ENCODE results near the gene NCAPD3. TPM values are rescaled to one million over a fixed set of nuclear protein-coding genes. Genes with fewer than 3 reads are reported as not detected.

NCAPD3 gene
- total and polyA plus RNA-seq, 9 donors: 11.1 to 19.9 (median 15.4) TPM

DNA sequence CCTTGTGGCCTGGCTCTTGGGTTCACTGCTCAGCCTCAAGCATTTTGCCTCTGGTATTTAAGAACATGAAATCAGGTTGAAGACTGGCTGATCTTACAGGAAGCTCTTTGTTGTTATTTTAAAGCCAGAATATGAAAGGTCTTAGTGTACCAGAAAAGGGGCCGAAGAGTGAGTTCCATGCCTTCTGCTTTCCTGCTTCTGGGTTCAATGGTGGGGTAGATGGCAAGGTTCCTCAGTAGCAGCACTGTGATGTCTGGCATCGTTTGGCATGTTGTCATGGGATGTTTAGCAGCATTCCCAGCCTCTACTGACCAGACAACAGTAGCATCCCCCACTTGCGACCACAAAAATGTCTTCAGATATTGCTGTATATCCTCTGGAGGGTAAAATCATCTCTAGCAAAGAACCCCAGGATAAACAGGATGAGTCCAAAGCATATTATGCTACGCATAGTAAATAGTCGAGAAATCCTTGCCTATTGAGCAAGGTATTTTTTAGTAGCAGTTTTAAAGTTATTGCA, 3.1 kb upstream of the NCAPD3 start:
- Histone ChIP-seq H3K36me3 (ENCODE audit: control insufficient read depth, insufficient read depth, low read length) (peaks cover 5% of the 10 kb centered on the region), H3K4me3 (ENCODE audit: low read length) (no peak overlapping the region), H3K27ac (ENCODE audit: low read length) (no peak overlapping the region), H3K4me1 (ENCODE audit: control insufficient read depth, insufficient read depth, low read length) (peaks cover 19% of the 10 kb centered on the region), H3K27me3 (ENCODE audit: control insufficient read depth, insufficient read depth, low read length) (no peaks in the 10 kb centered on the region), H3K9me3 (replicated peaks; ENCODE audit: control insufficient read depth, low read depth, low read length) (no peaks in the 10 kb centered on the region)
- no peak for DNase-seq
- 83% methylated on average over 1 of the region's 5 CpGs for WGBS (ENCODE audit: insufficient coverage)

DNA sequence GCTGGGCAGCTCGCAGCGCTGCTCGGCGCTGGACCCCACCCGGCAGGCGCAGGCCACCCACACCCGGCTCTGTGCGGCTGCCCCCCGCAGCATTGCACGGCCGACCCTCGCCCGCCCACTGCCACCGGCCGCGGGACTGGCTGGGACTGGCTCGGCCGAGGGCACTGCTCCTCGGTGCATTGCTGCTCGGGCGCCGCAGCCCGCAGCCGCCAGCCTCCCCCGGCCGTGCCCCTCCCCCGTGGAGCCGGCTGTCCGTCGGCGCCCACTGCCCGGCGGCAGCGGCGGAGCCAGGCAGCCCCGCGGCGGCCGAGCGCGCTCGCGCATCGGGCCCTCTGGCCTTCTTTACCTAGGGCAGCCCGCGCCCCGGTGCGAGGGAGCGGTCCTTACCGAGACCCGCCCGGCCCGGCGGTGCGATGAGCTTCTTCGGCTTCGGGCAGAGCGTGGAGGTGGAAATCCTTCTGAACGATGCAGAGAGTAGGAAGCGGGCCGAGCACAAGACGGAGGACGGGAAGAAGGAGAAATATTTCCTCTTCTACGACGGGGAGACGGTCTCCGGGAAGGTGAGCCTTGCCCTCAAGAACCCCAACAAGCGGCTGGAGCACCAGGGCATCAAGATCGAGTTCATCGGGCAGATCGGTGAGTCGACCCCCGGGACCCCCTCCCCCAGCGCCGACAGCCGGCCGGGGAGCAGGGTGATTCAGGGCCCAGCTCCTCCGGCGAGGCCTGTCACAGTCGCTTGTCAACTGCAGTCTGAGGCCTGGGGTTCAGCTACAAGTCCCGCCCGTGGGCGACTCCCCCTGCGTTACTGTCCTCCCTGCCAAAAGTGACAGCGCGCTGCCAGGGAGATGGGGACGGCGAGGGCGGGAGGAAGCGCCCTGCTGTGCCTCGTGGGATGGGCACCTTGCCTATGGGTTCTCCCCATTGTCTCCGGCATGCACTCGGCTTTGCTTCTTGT, 1.2 kb upstream of the NCAPD3 start:
- peak overlapping the region; percentile 37 for H3K27ac ChIP-seq (ENCODE audit: low read length)
- peak; percentile 61 for DNase-seq
- peaks cover 7% of the 10 kb centered on the region for H3K36me3 ChIP-seq (ENCODE audit: control insufficient read depth, insufficient read depth, low read length)
- under 1% methylated on average over 86 of the region's 93 CpGs for WGBS (ENCODE audit: insufficient coverage)
- peak overlapping the region; percentile 82 for H3K4me3 ChIP-seq (ENCODE audit: low read length)
- H3K4me1 ChIP-seq (ENCODE audit: control insufficient read depth, insufficient read depth, low read length): peaks cover 19% of the 10 kb centered on the region
- no peaks in the 10 kb centered on the region for H3K27me3 ChIP-seq (ENCODE audit: control insufficient read depth, insufficient read depth, low read length)
- no peaks in the 10 kb centered on the region for H3K9me3 ChIP-seq (replicated peaks; ENCODE audit: control insufficient read depth, low read depth, low read length)

DNA sequence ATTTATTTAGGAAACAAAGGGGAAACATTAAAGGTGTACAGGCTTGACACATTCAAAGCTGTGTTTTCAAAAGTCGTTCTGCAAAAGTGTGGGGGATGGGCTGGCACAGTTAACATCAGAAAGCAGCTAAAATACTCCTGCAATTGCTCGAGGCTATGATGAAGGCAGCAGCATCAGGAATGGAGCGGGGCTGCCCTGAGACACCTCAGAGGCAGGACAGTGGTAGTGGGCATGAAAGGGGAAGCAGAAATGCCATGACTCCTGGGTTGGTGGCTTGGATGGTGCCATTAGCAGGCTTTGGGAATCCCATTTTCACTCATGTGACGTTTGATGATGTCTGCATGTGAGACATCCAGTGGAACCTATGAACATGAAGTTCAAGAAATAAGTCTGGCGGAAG, 646 bp downstream of the NCAPD3 start:
- Histone ChIP-seq H3K36me3 (ENCODE audit: control insufficient read depth, insufficient read depth, low read length) (peaks cover 19% of the 10 kb centered on the region), H3K4me3 (ENCODE audit: low read length) (peak overlapping the region; percentile 98), H3K4me1 (ENCODE audit: control insufficient read depth, insufficient read depth, low read length) (peaks cover 17% of the 10 kb centered on the region), H3K27ac (ENCODE audit: low read length) (no peak overlapping the region), H3K27me3 (ENCODE audit: control insufficient read depth, insufficient read depth, low read length) (no peaks in the 10 kb centered on the region), H3K9me3 (replicated peaks; ENCODE audit: control insufficient read depth, low read depth, low read length) (no peaks in the 10 kb centered on the region)
- peak; percentile 10 for DNase-seq
- WGBS (ENCODE audit: insufficient coverage): 0% methylated on average over 4 of the region's 5 CpGs

DNA sequence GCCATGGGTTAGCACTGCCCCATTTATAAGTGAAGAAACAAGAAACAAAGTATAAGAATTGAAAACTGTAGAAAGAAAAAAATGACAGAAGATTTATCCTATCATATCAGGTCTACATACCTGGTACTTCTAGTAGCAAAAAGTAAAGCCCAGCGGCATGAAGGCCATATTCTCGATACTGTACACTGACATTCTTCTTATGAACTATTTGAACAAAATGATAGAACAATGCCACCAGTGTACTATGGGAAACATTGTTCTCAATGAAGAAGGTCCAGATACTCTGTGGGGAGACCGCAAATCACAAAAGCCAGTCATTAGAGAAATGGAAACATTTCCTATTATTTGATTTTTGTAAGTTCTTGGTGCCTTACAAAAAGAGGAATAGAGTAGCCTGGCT, 7.0 kb downstream of the NCAPD3 start:
- H3K9me3 ChIP-seq (replicated peaks; ENCODE audit: control insufficient read depth, low read depth, low read length): no peaks in the 10 kb centered on the region
- H3K4me1 ChIP-seq (ENCODE audit: control insufficient read depth, insufficient read depth, low read length): no peaks in the 10 kb centered on the region
- peaks cover 17% of the 10 kb centered on the region for H3K36me3 ChIP-seq (ENCODE audit: control insufficient read depth, insufficient read depth, low read length)
- H3K27me3 ChIP-seq (ENCODE audit: control insufficient read depth, insufficient read depth, low read length): no peaks in the 10 kb centered on the region
- no peak for DNase-seq
- no peak overlapping the region for H3K27ac ChIP-seq (ENCODE audit: low read length)
- no CpG with 5 or more reads among the region's 3 CpGs for WGBS (ENCODE audit: insufficient coverage)
- no peak overlapping the region for H3K4me3 ChIP-seq (ENCODE audit: low read length)

DNA sequence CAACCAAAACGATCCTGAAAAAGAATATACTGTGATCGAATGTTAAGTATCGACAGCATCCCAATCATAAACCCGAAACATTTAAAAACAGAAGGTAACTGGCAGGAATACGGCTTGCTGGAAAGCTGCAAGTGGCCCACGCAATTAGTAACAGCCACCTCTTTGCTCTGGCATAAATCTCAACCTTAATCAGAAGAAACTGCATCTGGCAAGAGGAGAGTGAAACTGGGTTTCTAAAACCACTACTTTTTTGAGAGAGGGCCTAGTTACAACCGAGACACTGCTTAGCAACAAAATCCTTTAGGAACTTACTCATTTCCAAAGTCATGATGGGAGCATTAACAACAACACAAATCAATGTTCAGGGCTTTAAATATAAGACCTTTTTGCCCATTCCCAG, 7.9 kb downstream of the NCAPD3 start:
- DNase-seq: no peak
- Histone ChIP-seq H3K27me3 (ENCODE audit: control insufficient read depth, insufficient read depth, low read length) (no peaks in the 10 kb centered on the region), H3K36me3 (ENCODE audit: control insufficient read depth, insufficient read depth, low read length) (peaks cover 17% of the 10 kb centered on the region), H3K4me3 (ENCODE audit: low read length) (no peak overlapping the region), H3K9me3 (replicated peaks; ENCODE audit: control insufficient read depth, low read depth, low read length) (no peaks in the 10 kb centered on the region), H3K4me1 (ENCODE audit: control insufficient read depth, insufficient read depth, low read length) (no peaks in the 10 kb centered on the region), H3K27ac (ENCODE audit: low read length) (no peak overlapping the region)
- 75% methylated on average over 2 of the region's 7 CpGs for WGBS (ENCODE audit: insufficient coverage)

DNA sequence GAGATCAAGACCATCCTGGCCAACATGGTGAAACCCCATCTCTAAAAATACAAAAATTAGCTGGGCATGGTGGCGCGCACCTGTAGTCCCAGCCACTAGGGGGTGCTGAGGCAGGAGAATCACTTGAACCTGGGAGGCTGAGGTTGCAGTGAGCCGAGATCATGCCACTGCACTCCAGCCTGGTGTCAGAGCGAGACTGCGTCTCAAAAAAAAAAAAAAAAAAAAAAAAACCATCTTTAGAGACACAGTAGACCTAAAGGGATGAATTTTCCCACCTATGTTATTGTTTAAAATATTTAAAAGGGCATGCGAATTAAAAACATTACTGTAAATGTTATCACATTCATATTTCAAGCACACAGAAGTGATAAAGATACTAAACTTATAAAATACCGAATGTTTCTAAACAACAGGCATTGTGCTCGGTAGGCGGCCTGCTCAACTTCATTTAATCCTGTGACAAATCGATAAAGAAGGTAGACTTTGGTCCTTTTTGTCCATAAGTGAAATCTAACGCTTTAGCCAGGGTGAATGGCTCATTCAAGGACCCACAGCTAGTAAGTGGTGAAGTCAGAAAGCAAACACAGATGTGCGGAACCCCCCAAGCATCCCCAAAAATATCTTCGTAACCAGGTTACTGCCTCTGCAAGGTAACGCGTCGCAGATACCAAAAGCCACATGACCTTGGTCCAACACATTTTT, 16.1 kb downstream of the NCAPD3 start:
- Histone ChIP-seq H3K9me3 (replicated peaks; ENCODE audit: control insufficient read depth, low read depth, low read length) (no peaks in the 10 kb centered on the region), H3K27me3 (ENCODE audit: control insufficient read depth, insufficient read depth, low read length) (no peaks in the 10 kb centered on the region), H3K4me3 (ENCODE audit: low read length) (no peak overlapping the region), H3K4me1 (ENCODE audit: control insufficient read depth, insufficient read depth, low read length) (no peaks in the 10 kb centered on the region), H3K36me3 (ENCODE audit: control insufficient read depth, insufficient read depth, low read length) (peaks cover 26% of the 10 kb centered on the region), H3K27ac (ENCODE audit: low read length) (no peak overlapping the region)
- DNase-seq: no peak
- 98% methylated on average over 7 of the region's 16 CpGs for WGBS (ENCODE audit: insufficient coverage)

DNA sequence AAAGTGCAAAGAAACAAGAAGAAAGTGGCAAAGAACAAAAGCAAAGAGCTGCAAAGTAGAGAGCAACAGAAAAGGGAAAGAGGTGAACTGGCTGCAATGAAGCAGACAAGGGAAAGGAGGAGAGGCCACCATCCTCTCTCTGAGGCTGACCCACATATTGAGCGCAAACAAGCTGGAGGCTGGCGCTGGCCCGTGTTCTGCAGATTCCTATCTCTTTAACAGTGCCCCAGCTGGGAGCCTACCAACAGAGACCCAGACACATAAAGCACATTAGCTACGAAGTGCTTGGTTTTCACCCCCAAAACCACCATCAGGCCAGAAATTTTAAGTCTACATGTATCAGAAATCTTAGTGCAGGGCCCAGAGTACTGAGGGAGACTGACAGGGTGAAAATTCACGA, 17.6 kb downstream of the NCAPD3 start:
- Histone ChIP-seq H3K27ac (ENCODE audit: low read length) (no peak overlapping the region), H3K4me3 (ENCODE audit: low read length) (no peak overlapping the region), H3K36me3 (ENCODE audit: control insufficient read depth, insufficient read depth, low read length) (peaks cover 38% of the 10 kb centered on the region), H3K9me3 (replicated peaks; ENCODE audit: control insufficient read depth, low read depth, low read length) (no peaks in the 10 kb centered on the region), H3K27me3 (ENCODE audit: control insufficient read depth, insufficient read depth, low read length) (no peaks in the 10 kb centered on the region), H3K4me1 (ENCODE audit: control insufficient read depth, insufficient read depth, low read length) (no peaks in the 10 kb centered on the region)
- 96% methylated on average over 3 of the region's 5 CpGs for WGBS (ENCODE audit: insufficient coverage)
- no peak for DNase-seq

DNA sequence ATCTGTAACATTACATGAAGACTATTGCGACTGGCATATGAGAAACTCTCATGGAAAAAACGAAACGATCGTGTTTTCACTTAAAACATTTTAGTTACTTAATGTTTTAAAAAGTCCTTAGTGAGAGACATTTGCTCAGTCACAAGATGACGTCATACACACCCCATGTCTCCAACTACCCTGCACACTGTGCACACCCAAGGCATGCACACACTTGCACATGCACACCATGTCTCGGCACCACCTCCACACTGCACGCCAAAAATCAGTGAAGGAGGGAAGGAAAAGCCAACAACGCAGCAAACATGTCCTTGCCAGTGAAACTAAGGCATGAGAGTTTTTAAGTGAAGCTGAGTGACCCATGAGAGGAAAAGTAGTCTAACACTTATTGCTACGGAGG, 18.0 kb downstream of the NCAPD3 start:
- H3K9me3 ChIP-seq (replicated peaks; ENCODE audit: control insufficient read depth, low read depth, low read length): no peaks in the 10 kb centered on the region
- WGBS (ENCODE audit: insufficient coverage): no CpG with 5 or more reads among the region's 9 CpGs
- H3K27ac ChIP-seq (ENCODE audit: low read length): no peak overlapping the region
- H3K4me3 ChIP-seq (ENCODE audit: low read length): no peak overlapping the region
- peaks cover 40% of the 10 kb centered on the region for H3K36me3 ChIP-seq (ENCODE audit: control insufficient read depth, insufficient read depth, low read length)
- H3K4me1 ChIP-seq (ENCODE audit: control insufficient read depth, insufficient read depth, low read length): no peaks in the 10 kb centered on the region
- H3K27me3 ChIP-seq (ENCODE audit: control insufficient read depth, insufficient read depth, low read length): no peaks in the 10 kb centered on the region
- DNase-seq: no peak

DNA sequence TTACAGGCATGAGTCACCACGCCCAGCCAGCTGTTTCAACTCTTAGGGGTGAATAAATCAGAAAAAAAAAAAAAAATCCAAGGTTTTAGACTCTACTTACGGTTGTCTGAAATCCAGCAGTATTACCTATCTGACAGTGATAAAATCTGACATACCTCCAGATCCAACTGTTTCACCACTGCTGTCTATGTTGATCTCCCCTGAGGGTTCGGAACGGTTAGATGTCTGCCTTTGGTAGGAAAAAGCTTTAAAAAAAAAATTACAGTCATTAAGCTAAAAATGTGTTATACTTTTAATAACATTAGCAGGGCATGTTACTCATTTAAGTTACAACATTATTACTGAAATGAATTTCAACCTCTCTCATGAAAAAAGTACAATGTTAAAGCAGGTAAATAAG, 21.1 kb downstream of the NCAPD3 start:
- H3K36me3 ChIP-seq (ENCODE audit: control insufficient read depth, insufficient read depth, low read length): peaks cover 39% of the 10 kb centered on the region
- no peak for DNase-seq
- no CpG with 5 or more reads among the region's 4 CpGs for WGBS (ENCODE audit: insufficient coverage)
- H3K27me3 ChIP-seq (ENCODE audit: control insufficient read depth, insufficient read depth, low read length): no peaks in the 10 kb centered on the region
- H3K27ac ChIP-seq (ENCODE audit: low read length): no peak overlapping the region
- H3K9me3 ChIP-seq (replicated peaks; ENCODE audit: control insufficient read depth, low read depth, low read length): no peaks in the 10 kb centered on the region
- no peaks in the 10 kb centered on the region for H3K4me1 ChIP-seq (ENCODE audit: control insufficient read depth, insufficient read depth, low read length)
- H3K4me3 ChIP-seq (ENCODE audit: low read length): no peak overlapping the region

DNA sequence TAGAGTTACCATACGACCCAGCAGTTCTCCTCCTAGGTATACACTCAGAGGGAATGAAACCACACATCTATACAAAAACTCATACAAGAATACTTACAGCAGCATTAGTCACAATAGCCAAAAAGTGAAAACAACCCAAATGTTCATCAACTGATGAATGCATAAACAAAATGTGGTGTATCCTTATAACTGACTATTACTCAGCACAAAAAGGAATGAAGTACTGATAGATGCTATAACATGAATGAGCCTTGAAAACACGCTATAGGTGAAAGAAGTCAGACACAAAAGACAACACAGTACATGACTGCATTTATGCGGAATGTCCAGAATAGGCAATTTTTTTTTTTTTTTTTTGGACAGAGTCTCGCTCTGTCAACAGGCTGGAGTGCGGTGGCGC, 23.1 kb downstream of the NCAPD3 start:
- Histone ChIP-seq H3K27me3 (ENCODE audit: control insufficient read depth, insufficient read depth, low read length) (no peaks in the 10 kb centered on the region), H3K4me1 (ENCODE audit: control insufficient read depth, insufficient read depth, low read length) (no peaks in the 10 kb centered on the region), H3K4me3 (ENCODE audit: low read length) (no peak overlapping the region), H3K9me3 (replicated peaks; ENCODE audit: control insufficient read depth, low read depth, low read length) (no peaks in the 10 kb centered on the region), H3K36me3 (ENCODE audit: control insufficient read depth, insufficient read depth, low read length) (peaks cover 31% of the 10 kb centered on the region), H3K27ac (ENCODE audit: low read length) (no peak overlapping the region)
- DNase-seq: no peak
- 100% methylated on average over 1 of the region's 6 CpGs for WGBS (ENCODE audit: insufficient coverage)

Data from muscle of leg (tissue), 11 donors.